ENCODE results near the gene CDC42BPB.
A peak's percentile ranks its signal among the peaks of the same experiment; 100 is the strongest.

The CDC42BPB gene

DNA sequence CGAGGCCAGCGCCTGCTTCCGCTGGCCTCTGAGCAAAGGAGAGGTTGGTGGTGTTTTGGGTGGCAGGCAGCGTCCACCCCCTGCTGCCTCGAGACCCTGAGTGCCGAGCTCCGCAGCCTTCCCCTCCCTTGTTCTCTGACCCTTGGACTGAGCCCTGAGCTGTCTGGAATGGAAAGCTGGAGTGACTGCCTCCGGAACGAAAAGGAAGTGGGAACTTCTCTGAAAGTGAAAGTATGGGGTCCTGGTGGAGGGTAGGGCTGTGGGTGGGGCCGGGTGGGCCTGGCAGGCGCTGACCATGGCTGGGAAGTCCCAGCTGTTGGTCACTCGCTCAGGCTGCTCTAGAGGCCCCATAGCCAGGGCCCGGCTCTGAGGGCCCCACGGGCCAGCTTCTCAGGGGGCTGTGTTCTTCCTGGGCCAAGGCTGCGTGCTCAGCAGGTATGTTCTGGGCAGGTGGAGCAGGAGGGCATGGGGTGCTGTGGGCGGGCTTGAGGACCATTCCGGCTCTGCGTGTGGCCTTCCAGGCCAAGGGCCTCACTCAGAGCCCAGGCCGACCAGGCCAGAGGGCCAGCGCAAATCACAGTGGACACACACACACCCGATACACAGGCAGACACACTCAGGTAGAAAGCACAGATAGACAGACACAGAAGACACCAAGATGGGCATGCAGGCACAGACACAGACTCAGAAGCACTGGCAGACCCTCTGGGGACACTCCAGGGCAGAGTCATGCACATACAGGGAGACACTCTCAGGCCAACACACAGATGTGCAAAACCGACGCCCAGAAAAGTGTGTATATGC, 37.3 kb upstream of the CDC42BPB start, which contains the start of gene EXOC3L4:
EXOC3L4 (plus strand) TSS at position 320 of the 804 bp plus-strand sequence. CDS start 5,495 bp downstream, outside the sequence.
- no peak within 1 kb of the TSS for H3K4me2 ChIP-seq (ENCODE audit: low read length)
- H3K4me1 ChIP-seq (ENCODE audit: control insufficient read depth, low read length) = peaks cover 12% of the 10 kb centered on the region
- no peaks in the 10 kb centered on the region for H3K79me2 ChIP-seq (ENCODE audit: control insufficient read depth, low read length)
- TF ChIP-seq EZH2phosphoT487 (IDR thresholded peaks at IDR 0.05; ENCODE audit: borderline replicate concordance, low read length) (no peak), CTCF (IDR thresholded peaks at IDR 0.05; ENCODE audit: low read depth, low read length, poor library complexity, severe bottlenecking) (no peak)
- no peaks in the 10 kb centered on the region for H3K36me3 ChIP-seq (ENCODE audit: control insufficient read depth, low read length)
- no peak within 1 kb of the TSS for H3K27ac ChIP-seq (ENCODE audit: low read depth, low read length)
- H3K9me3 ChIP-seq (ENCODE audit: control insufficient read depth, insufficient read depth, low read length) = no peaks in the 10 kb centered on the region
- H3K4me3 ChIP-seq (ENCODE audit: low read length) = no peak within 1 kb of the TSS
- no peaks in the 10 kb centered on the region for H4K20me1 ChIP-seq (ENCODE audit: control insufficient read depth, insufficient read depth, low read depth, low read length)
- H3K9me2 ChIP-seq (replicated peaks; ENCODE audit: control insufficient read depth, low read length) = no peaks in the 10 kb centered on the region
- peaks cover 9% of the 10 kb centered on the region for H3K27me3 ChIP-seq (ENCODE audit: control insufficient read depth, low read length)
- H3F3A ChIP-seq (ENCODE audit: control insufficient read depth, insufficient read depth) = no peaks in the 10 kb centered on the region

DNA sequence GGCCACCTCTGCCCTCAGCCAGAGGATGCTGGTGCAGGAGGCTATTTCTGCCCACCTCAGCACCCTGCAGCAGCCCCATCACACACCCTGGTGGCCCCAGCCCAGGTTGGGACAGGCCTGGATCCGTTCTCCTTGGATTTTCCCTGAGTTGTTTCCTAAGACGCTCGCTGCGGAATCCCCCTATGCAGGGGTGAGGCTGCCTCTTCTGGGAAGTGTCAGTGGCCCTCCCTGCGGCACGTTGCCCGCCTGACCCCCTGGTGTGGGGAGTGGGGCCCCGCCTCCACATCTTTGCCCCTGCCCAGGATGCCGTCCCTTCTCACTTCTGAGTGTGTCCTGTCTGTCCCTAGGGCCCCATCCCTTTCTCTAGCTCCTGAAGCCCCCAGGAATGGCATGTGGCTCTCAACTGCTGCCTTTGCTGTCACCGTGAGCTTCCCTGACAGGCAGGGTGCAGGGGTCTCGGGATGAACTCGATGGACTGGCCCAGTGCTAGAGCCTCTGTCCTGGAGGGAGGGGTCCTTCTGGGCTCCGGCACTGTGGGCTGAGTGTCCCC, 36.6 kb upstream of the CDC42BPB start:
- Histone ChIP-seq H3K4me1 (ENCODE audit: control insufficient read depth, low read length) (peaks cover 16% of the 10 kb centered on the region), H4K20me1 (ENCODE audit: control insufficient read depth, insufficient read depth, low read depth, low read length) (no peaks in the 10 kb centered on the region), H3K27me3 (ENCODE audit: control insufficient read depth, low read length) (peaks cover 9% of the 10 kb centered on the region), H3K9me3 (ENCODE audit: control insufficient read depth, insufficient read depth, low read length) (no peaks in the 10 kb centered on the region), H3K79me2 (ENCODE audit: control insufficient read depth, low read length) (no peaks in the 10 kb centered on the region), H3K4me2 (ENCODE audit: low read length) (no peak overlapping the region), H3K27ac (ENCODE audit: low read depth, low read length) (no peak overlapping the region), H3K9me2 (replicated peaks; ENCODE audit: control insufficient read depth, low read length) (no peaks in the 10 kb centered on the region), H3F3A (ENCODE audit: control insufficient read depth, insufficient read depth) (no peaks in the 10 kb centered on the region), H3K4me3 (ENCODE audit: low read length) (no peak overlapping the region), H3K36me3 (ENCODE audit: control insufficient read depth, low read length) (no peaks in the 10 kb centered on the region)
- TF ChIP-seq EZH2phosphoT487 (IDR thresholded peaks at IDR 0.05; ENCODE audit: borderline replicate concordance, low read length) = no peak

DNA sequence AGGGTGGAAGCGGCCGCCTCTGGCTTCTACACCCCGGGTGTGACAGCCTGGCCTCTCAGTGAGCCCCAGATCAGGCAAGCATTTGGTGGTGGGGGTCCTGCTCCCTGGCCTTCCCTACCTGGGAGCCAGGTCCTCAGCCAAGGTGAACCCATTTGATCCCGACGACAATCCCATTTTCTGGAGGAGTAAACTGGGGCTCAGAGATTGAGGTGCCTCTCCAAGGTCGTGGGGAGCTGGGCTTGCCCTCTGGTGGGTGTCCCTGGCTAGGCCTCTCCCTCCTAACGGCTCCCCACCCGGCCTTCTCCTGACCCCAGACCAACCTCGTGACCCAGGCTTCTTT, 34.5 kb upstream of the CDC42BPB start:
- Histone ChIP-seq H3K27ac (ENCODE audit: low read depth, low read length) (no peak overlapping the region), H4K20me1 (ENCODE audit: control insufficient read depth, insufficient read depth, low read depth, low read length) (no peaks in the 10 kb centered on the region), H3K9me3 (ENCODE audit: control insufficient read depth, insufficient read depth, low read length) (no peaks in the 10 kb centered on the region), H3K79me2 (ENCODE audit: control insufficient read depth, low read length) (no peaks in the 10 kb centered on the region), H3K4me1 (ENCODE audit: control insufficient read depth, low read length) (peaks cover 16% of the 10 kb centered on the region), H3K9me2 (replicated peaks; ENCODE audit: control insufficient read depth, low read length) (no peaks in the 10 kb centered on the region), H3K4me3 (ENCODE audit: low read length) (peak overlapping the region; percentile 64), H3K36me3 (ENCODE audit: control insufficient read depth, low read length) (no peaks in the 10 kb centered on the region), H3K4me2 (ENCODE audit: low read length) (peak overlapping the region; percentile 72), H3K27me3 (ENCODE audit: control insufficient read depth, low read length) (peaks cover 9% of the 10 kb centered on the region), H3F3A (ENCODE audit: control insufficient read depth, insufficient read depth) (no peaks in the 10 kb centered on the region)
- TF ChIP-seq CTCF (IDR thresholded peaks at IDR 0.05; ENCODE audit: low read depth, low read length, poor library complexity, severe bottlenecking) = peak; percentile 20
- no peak for TF ChIP-seq EZH2phosphoT487 (IDR thresholded peaks at IDR 0.05; ENCODE audit: borderline replicate concordance, low read length)

All from DOHH2 (cell line).